ENCODE data around the gene CMBL.
A peak's percentile ranks its signal among the peaks of the same experiment; 100 is the strongest.
"Not testable (repeated sequence)": the region's sequence is repeated elsewhere in the genome, so short reads cannot be mapped to it uniquely, and the experiment has no call there.

Gene CMBL

GRCh38 chr5:10307206-10308148 is at the start of gene CMBL:
CMBL (minus strand) TSS chr5:10307902; CDS start chr5:10290762, 17,140 bp downstream.
- peak; percentile 68 for DNase-seq

- peak; percentile 80 for DNase-seq
These were observed 47.6 kb upstream of the CMBL start for GRCh38 chr5:10355071-10355889.

- peak; percentile 61 for DNase-seq
These were observed 46.6 kb upstream of the CMBL start for GRCh38 chr5:10354048-10354872.

- DNase-seq: peak; percentile 93
These were observed 45.7 kb upstream of the CMBL start, which contains the start of gene MARCHF6 for GRCh38 chr5:10353241-10354047. MARCHF6 (plus strand) TSS chr5:10353695; CDS start chr5:10353899, 204 bp downstream.

GRCh38 chr5:10352430-10353240 is 44.9 kb upstream of the CMBL start:
- peak; percentile 43 for DNase-seq

- DNase-seq: no peak
These were observed 44.2 kb upstream of the CMBL start for GRCh38 chr5:10351919-10352318.

GRCh38 chr5:10351199-10351905 is 43.6 kb upstream of the CMBL start:
- DNase-seq: peak; percentile 84

GRCh38 chr5:10348258-10348657 is 40.6 kb upstream of the CMBL start:
- DNase-seq: no peak

GRCh38 chr5:10344461-10345106 is 36.9 kb upstream of the CMBL start:
- not testable (repeated sequence) for DNase-seq

GRCh38 chr5:10343486-10343885 is 35.8 kb upstream of the CMBL start:
- DNase-seq: no peak

- DNase-seq: no peak
These were observed 32.3 kb upstream of the CMBL start for GRCh38 chr5:10339958-10340357.

- DNase-seq: no peak
These were observed 31.5 kb upstream of the CMBL start for GRCh38 chr5:10339058-10339811.

GRCh38 chr5:10338686-10339057 is 31.0 kb upstream of the CMBL start:
- no peak for DNase-seq

- DNase-seq: no peak
These were observed 30.3 kb upstream of the CMBL start for GRCh38 chr5:10337986-10338385.

- DNase-seq: no peak
These were observed 29.4 kb upstream of the CMBL start for GRCh38 chr5:10337107-10337506.

GRCh38 chr5:10335711-10336470 is 28.2 kb upstream of the CMBL start:
- DNase-seq: no peak

- no peak for DNase-seq
These were observed 27.1 kb upstream of the CMBL start for GRCh38 chr5:10334831-10335230.

All from EL (cell line).